Gastrocnemius medialis (tissue), 4 donors: ENCODE results near the gene ADRB2. TPM values are rescaled to one million over a fixed set of nuclear protein-coding genes. Genes with fewer than 3 reads are reported as not detected.

Experiments
- ATAC-seq, 2 donors: fragments of 150-250 bp; one replicate each; pipeline ENCODE4 v1.9.1; 2016
- DNase-seq, 2 donors: peaks; one replicate each; pipeline ENCODE4 v3.0.0-alpha.2; 2019
- H3K27ac ChIP-seq, 4 donors: fragments of 200-600 bp; sonication (generic); 1 replicate in 1 of 4; 2 replicates in 3 of 4; pipeline ENCODE4 v1.5.1; 2016 to 2018; ENCODE audit warnings: mild to moderate bottlenecking in 2 of 4, moderate library complexity in 1 of 4
- H3K27me3 ChIP-seq, 3 donors: fragments of 200-600 bp; sonication (generic) in 2 of 3; 1 replicate in 1 of 3; 2 replicates in 2 of 3; pipeline versions ENCODE4 v1.5.1 to v1.6.0; 2016 to 2019; ENCODE audit warnings: mild to moderate bottlenecking in 1 of 3, moderate library complexity in 1 of 3
- H3K36me3 ChIP-seq, 2 donors: fragments of 200-600 bp; sonication (generic) in 1 of 2; one replicate each; pipeline ENCODE4 v1.5.1; 2017 to 2018
- H3K4me1 ChIP-seq, 2 donors: fragments of 200-600 bp; sonication (generic) in 1 of 2; one replicate each; pipeline ENCODE4 v1.5.1; 2016 to 2017; ENCODE audit warnings: mild to moderate bottlenecking in 2 of 2
- H3K4me3 ChIP-seq, 4 donors: fragments of 200-600 bp; sonication (generic) in 3 of 4; 1 replicate in 1 of 4; 2 replicates in 3 of 4; pipeline ENCODE4 v1.5.1; 2016 to 2019; ENCODE audit warnings: mild to moderate bottlenecking in 2 of 4
- H3K9me3 ChIP-seq, 3 donors: fragments of 200-600 bp; sonication (generic) in 2 of 3; 1 replicate in 1 of 3; 2 replicates in 2 of 3; pipeline ENCODE4 v1.5.1; 2016 to 2019
- CTCF ChIP-seq, 5 experiments: fragments of 450-650 bp in 3 of 5; fragments of 200-600 bp in 2 of 5; sonication (generic) in 2 of 5; IDR thresholded peaks in 4 of 5; conservative IDR thresholded peaks in 1 of 5; 1 replicate in 4 of 5; 2 replicates in 1 of 5; pipeline ENCODE4 v1.5.1; 2016 to 2019; ENCODE audit warnings: antibody characterized with exemption in 5 of 5, mild to moderate bottlenecking in 3 of 5, moderate library complexity in 3 of 5
- POLR2A ChIP-seq, 2 donors: fragments of 450-650 bp; IDR thresholded peaks; one replicate each; pipeline ENCODE4 v1.6.1; 2017; ENCODE audit warnings: antibody characterized with exemption in 2 of 2, mild to moderate bottlenecking in 2 of 2, moderate library complexity in 2 of 2
- in situ Hi-C, 4 donors: fragments of 200-750 bp; cut with MboI; loops; one replicate each; pipeline versions ENCODE4 v1.15.0 to v1.8.0; 2017; ENCODE audit warnings: low sequenced_read_pairs in 4 of 4
- intact Hi-C: fragments of 100-400 bp; cut with DNase I; formaldehyde crosslinking; loops from one replicate; pipeline ENCODE4 v1.15.1; 2023; ENCODE audit warnings: low total_unique reads
- total RNA-seq, 4 donors: library from RNA; depleted of rRNA; stranded (reverse); fragments of >200 nt; gene quantifications; one replicate each; pipeline versions ENCODE4 v1.1.0 to v1.2.3, GENCODE V29; 2016

Gene ADRB2
- total RNA-seq, 4 donors from 2014 or later, result 4.2 to 17.3 (median 6.8) TPM

GRCh38 chr5:148815578-148815977, 10.8 kb upstream of the ADRB2 start:
- intact Hi-C loops (no loop called here), in situ Hi-C loops (loop anchor here in 2 of 4 donors (10.0 kb wide), 2 partner anchors 81 to 189 kb away; no protein-coding TSS in a partner anchor)
- no peak overlapping the region for H3K4me3 ChIP-seq
- ATAC-seq, result no peak
- no peaks in the 10 kb centered on the region for H3K27me3 ChIP-seq
- no peak for DNase-seq
- no peak overlapping the region for H3K27ac ChIP-seq
- peaks cover 0 to 6% of the 10 kb centered on the region in 2 donors for H3K4me1 ChIP-seq
- H3K9me3 ChIP-seq, result no peaks in the 10 kb centered on the region
- TF ChIP-seq CTCF (IDR thresholded peaks at IDR 0.05 in 4 of 5, conservative IDR thresholded peaks at IDR 0.05 in 1 of 5) (no peak), POLR2A (IDR thresholded peaks at IDR 0.05) (no peak)
- H3K36me3 ChIP-seq, result no peaks in the 10 kb centered on the region

- in situ Hi-C loops, result loop anchor here in 2 of 4 donors (10.0 kb wide), 2 partner anchors 82 to 188 kb away; no protein-coding TSS in a partner anchor
Measured at GRCh38 chr5:148816357-148816756, 10.1 kb upstream of the ADRB2 start.

GRCh38 chr5:148816782-148817181, 9.6 kb upstream of the ADRB2 start:
- intact Hi-C loops, result no loop called here
- Histone ChIP-seq H3K36me3 (no peaks in the 10 kb centered on the region), H3K27me3 (no peaks in the 10 kb centered on the region), H3K27ac (no peak overlapping the region), H3K4me3 (no peak overlapping the region), H3K9me3 (no peaks in the 10 kb centered on the region), H3K4me1 (peaks cover 0 to 6% of the 10 kb centered on the region in 2 donors)
- no peak for TF ChIP-seq CTCF (IDR thresholded peaks at IDR 0.05 in 4 of 5, conservative IDR thresholded peaks at IDR 0.05 in 1 of 5)
- in situ Hi-C loops, result loop anchor here in 2 of 4 donors (10.0 kb wide), 2 partner anchors 82 to 188 kb away; no protein-coding TSS in a partner anchor
- DNase-seq (no peak), ATAC-seq (no peak)

More at GRCh38 chr5:148816357-148816756, 10.1 kb upstream of the ADRB2 start:
- Histone ChIP-seq H3K9me3 (no peaks in the 10 kb centered on the region), H3K4me1 (peaks cover 0 to 6% of the 10 kb centered on the region in 2 donors), H3K27ac (no peak overlapping the region), H3K36me3 (no peaks in the 10 kb centered on the region), H3K27me3 (no peaks in the 10 kb centered on the region), H3K4me3 (no peak overlapping the region)
- ATAC-seq (no peak), DNase-seq (no peak)
- TF ChIP-seq CTCF (IDR thresholded peaks at IDR 0.05 in 4 of 5, conservative IDR thresholded peaks at IDR 0.05 in 1 of 5), result no peak
- TF ChIP-seq POLR2A (IDR thresholded peaks at IDR 0.05), result no peak
- intact Hi-C loops, result no loop called here

- Histone ChIP-seq H3K27ac (no peak overlapping the region), H3K36me3 (no peaks in the 10 kb centered on the region), H3K4me1 (peaks cover 0 to 6% of the 10 kb centered on the region in 2 donors), H3K4me3 (no peak overlapping the region), H3K9me3 (no peaks in the 10 kb centered on the region), H3K27me3 (no peaks in the 10 kb centered on the region)
- ATAC-seq (no peak), DNase-seq (no peak)
- intact Hi-C loops (no loop called here), in situ Hi-C loops (loop anchor here in 2 of 4 donors (10.0 kb wide), 2 partner anchors 83 to 187 kb away; no protein-coding TSS in a partner anchor)
- TF ChIP-seq POLR2A (IDR thresholded peaks at IDR 0.05) (no peak), CTCF (IDR thresholded peaks at IDR 0.05 in 4 of 5, conservative IDR thresholded peaks at IDR 0.05 in 1 of 5) (no peak)
Measured at GRCh38 chr5:148817606-148818005, 8.8 kb upstream of the ADRB2 start.
